Measurements from ENCODE around the gene TBL1XR1.
"Not testable (repeated sequence)": the region's sequence is repeated elsewhere in the genome, so short reads cannot be mapped to it uniquely, and the experiment has no call there.

DNA sequence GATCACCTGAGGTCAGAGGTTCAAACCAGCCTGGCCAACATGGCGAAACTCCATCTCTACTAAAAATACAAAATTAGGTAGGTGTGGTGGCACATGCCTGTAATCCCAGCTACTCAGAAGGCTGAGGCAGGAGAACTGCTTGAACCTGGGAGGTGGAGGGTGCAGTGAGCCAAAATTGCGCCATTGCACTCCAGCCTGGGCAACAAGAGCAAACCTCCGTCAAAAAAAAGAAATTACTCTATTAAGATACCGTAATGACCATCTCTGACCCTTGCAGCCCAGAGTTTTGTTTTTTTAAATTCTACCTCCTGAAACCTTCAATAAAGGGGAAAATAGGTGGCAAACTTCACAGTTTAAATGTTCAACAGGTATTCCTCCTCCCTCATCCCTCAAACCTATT is 9.0 kb downstream of the TBL1XR1 start:
- not testable (repeated sequence) for TF ChIP-seq POLR2A (IDR thresholded peaks at IDR 0.05; ENCODE audit: insufficient read depth in 1 of 2, low read depth in 2 of 2, low read length in 2 of 2); HOXA9 (CRISPR knock-in tag; IDR thresholded peaks at IDR 0.05; ENCODE audit: borderline replicate concordance); KLF16 (CRISPR knock-in tag; IDR thresholded peaks at IDR 0.05)
- TF ChIP-seq, protein P1, sequence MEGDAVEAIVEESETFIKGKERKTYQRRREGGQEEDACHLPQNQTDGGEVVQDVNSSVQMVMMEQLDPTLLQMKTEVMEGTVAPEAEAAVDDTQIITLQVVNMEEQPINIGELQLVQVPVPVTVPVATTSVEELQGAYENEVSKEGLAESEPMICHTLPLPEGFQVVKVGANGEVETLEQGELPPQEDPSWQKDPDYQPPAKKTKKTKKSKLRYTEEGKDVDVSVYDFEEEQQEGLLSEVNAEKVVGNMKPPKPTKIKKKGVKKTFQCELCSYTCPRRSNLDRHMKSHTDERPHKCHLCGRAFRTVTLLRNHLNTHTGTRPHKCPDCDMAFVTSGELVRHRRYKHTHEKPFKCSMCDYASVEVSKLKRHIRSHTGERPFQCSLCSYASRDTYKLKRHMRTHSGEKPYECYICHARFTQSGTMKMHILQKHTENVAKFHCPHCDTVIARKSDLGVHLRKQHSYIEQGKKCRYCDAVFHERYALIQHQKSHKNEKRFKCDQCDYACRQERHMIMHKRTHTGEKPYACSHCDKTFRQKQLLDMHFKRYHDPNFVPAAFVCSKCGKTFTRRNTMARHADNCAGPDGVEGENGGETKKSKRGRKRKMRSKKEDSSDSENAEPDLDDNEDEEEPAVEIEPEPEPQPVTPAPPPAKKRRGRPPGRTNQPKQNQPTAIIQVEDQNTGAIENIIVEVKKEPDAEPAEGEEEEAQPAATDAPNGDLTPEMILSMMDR (CRISPR knock-in tag; IDR thresholded peaks at IDR 0.05): not testable (repeated sequence)
